Measurements from ENCODE around the gene ADARB1. TPM values are rescaled to one million over a fixed set of nuclear protein-coding genes. Genes with fewer than 3 reads are reported as not detected.

ADARB1 gene
- total RNA-seq, 4 donors from 2014 or later = 3.4 to 15.6 (median 5.7) TPM

DNA sequence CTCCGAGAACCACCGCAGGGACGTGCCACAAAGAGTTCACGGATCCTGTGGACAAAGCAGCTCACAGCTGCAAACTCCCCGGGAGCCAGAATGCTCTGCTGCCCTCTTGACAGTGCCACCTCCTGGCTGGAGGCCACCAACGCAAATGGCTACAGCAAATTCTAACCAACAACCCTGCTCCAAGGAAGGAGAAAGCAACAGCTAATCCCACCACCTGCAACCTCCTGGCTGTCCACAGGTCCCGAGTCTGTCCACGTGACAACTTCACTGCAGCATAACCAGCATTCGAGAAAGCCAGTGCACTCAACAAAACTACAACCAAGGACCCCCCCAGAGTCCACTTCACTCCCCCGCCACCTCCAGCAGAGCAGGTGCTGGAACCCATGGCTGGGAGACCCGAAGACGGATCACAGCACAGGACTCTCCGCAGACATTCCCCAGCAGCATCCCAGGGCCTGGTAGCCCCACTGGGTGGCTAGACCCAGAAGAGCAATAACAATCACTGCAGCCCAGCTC is 196.0 kb downstream of the ADARB1 start:
- Histone ChIP-seq H3K36me3 (peaks cover 11 to 99% (median 19%) of the 10 kb centered on the region in 3 donors), H3K4me1 (no peaks in the 10 kb centered on the region), H3K9me3 (peaks cover 0 to 7% (median 0%) of the 10 kb centered on the region in 3 donors), H3K27me3 (no peaks in the 10 kb centered on the region), H3K4me3 (no peak overlapping the region), H3K27ac (no peak overlapping the region)
- 90 to 92% methylated on average over 6 of the region's 13 CpGs for WGBS, 2 donors
- no peak for DNase-seq
- intact Hi-C loops (cut with DNase I) = no loop called here
- TF ChIP-seq POLR2A (IDR thresholded peaks at IDR 0.05) (no peak), CTCF (IDR thresholded peaks at IDR 0.05) (peak in 1 of 6 experiments; percentile 27)

Other genes starting within 250 kb of the ADARB1 start
- gene PTTG1IP, start 200.9 kb upstream of the ADARB1 start, total RNA-seq = 100 to 1,000 TPM in 3 of 4 donors, 10 to 100 TPM in 1; 83.1 to 132 (median 114) TPM
- gene ITGB2, start 153.7 kb upstream of the ADARB1 start, total RNA-seq = 10 to 100 TPM in 2 of 4 donors, 1 to 10 TPM in 2; 6.6 to 47.1 (median 18.5) TPM
- 10 to 100 TPM; 10.2 to 16.1 (median 11.1) TPM for gene SLX9, start 134.6 kb upstream of the ADARB1 start, total RNA-seq
- 10 to 100 TPM in 2 of 4 donors, 1 to 10 TPM in 2; 7.9 to 11.4 (median 9.4) TPM for gene POFUT2, start 213.3 kb downstream of the ADARB1 start, total RNA-seq